ENCODE results near the gene STAB2.

The STAB2 gene, protein sequence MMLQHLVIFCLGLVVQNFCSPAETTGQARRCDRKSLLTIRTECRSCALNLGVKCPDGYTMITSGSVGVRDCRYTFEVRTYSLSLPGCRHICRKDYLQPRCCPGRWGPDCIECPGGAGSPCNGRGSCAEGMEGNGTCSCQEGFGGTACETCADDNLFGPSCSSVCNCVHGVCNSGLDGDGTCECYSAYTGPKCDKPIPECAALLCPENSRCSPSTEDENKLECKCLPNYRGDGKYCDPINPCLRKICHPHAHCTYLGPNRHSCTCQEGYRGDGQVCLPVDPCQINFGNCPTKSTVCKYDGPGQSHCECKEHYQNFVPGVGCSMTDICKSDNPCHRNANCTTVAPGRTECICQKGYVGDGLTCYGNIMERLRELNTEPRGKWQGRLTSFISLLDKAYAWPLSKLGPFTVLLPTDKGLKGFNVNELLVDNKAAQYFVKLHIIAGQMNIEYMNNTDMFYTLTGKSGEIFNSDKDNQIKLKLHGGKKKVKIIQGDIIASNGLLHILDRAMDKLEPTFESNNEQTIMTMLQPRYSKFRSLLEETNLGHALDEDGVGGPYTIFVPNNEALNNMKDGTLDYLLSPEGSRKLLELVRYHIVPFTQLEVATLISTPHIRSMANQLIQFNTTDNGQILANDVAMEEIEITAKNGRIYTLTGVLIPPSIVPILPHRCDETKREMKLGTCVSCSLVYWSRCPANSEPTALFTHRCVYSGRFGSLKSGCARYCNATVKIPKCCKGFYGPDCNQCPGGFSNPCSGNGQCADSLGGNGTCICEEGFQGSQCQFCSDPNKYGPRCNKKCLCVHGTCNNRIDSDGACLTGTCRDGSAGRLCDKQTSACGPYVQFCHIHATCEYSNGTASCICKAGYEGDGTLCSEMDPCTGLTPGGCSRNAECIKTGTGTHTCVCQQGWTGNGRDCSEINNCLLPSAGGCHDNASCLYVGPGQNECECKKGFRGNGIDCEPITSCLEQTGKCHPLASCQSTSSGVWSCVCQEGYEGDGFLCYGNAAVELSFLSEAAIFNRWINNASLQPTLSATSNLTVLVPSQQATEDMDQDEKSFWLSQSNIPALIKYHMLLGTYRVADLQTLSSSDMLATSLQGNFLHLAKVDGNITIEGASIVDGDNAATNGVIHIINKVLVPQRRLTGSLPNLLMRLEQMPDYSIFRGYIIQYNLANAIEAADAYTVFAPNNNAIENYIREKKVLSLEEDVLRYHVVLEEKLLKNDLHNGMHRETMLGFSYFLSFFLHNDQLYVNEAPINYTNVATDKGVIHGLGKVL (N-terminal part only)

GRCh38 chr12:103586791-103587370 is at the start of gene STAB2:
Gene STAB2 (plus strand): TSS chr12:103587273. CDS start chr12:103587477, 204 bp downstream.
- H3K36me3 ChIP-seq (ENCODE audit: control insufficient read depth, insufficient read depth, low read length) = no peaks in the 10 kb centered on the region
- no peaks in the 10 kb centered on the region for H3K27me3 ChIP-seq (ENCODE audit: control insufficient read depth, insufficient read depth, low read length)
- H3K9ac ChIP-seq (ENCODE audit: low read depth, low read length) = no peak within 1 kb of the TSS
- no peaks in the 10 kb centered on the region for H3K9me3 ChIP-seq (ENCODE audit: control insufficient read depth, insufficient read depth, low read length)
- no peaks in the 10 kb centered on the region for H3K4me1 ChIP-seq (ENCODE audit: control insufficient read depth, insufficient read depth, low read length)
- H3K4me3 ChIP-seq (ENCODE audit: low read depth, low read length) = no peak within 1 kb of the TSS
- no peak within 1 kb of the TSS for H3K27ac ChIP-seq (ENCODE audit: low read depth, low read length)

GRCh38 chr12:103538397-103538796 is 48.7 kb upstream of the STAB2 start:
- H3K36me3 ChIP-seq (ENCODE audit: control insufficient read depth, insufficient read depth, low read length) = no peaks in the 10 kb centered on the region
- H3K4me3 ChIP-seq (ENCODE audit: low read depth, low read length) = no peak overlapping the region
- no peak overlapping the region for H3K9ac ChIP-seq (ENCODE audit: low read depth, low read length)
- H3K9me3 ChIP-seq (ENCODE audit: control insufficient read depth, insufficient read depth, low read length) = no peaks in the 10 kb centered on the region
- no peaks in the 10 kb centered on the region for H3K27me3 ChIP-seq (ENCODE audit: control insufficient read depth, insufficient read depth, low read length)
- no peak overlapping the region for H3K27ac ChIP-seq (ENCODE audit: low read depth, low read length)
- H3K4me1 ChIP-seq (ENCODE audit: control insufficient read depth, insufficient read depth, low read length) = no peaks in the 10 kb centered on the region

GRCh38 chr12:103540319-103540718 is 46.8 kb upstream of the STAB2 start:
- H3K4me3 ChIP-seq (ENCODE audit: low read depth, low read length) = no peak overlapping the region
- H3K27me3 ChIP-seq (ENCODE audit: control insufficient read depth, insufficient read depth, low read length) = no peaks in the 10 kb centered on the region
- no peaks in the 10 kb centered on the region for H3K36me3 ChIP-seq (ENCODE audit: control insufficient read depth, insufficient read depth, low read length)
- H3K4me1 ChIP-seq (ENCODE audit: control insufficient read depth, insufficient read depth, low read length) = no peaks in the 10 kb centered on the region
- H3K9ac ChIP-seq (ENCODE audit: low read depth, low read length) = no peak overlapping the region
- H3K27ac ChIP-seq (ENCODE audit: low read depth, low read length) = no peak overlapping the region
- H3K9me3 ChIP-seq (ENCODE audit: control insufficient read depth, insufficient read depth, low read length) = no peaks in the 10 kb centered on the region; the same call in 1 of the 2 replicates

- H3K9ac ChIP-seq (ENCODE audit: low read depth, low read length) = no peak overlapping the region
- H3K4me1 ChIP-seq (ENCODE audit: control insufficient read depth, insufficient read depth, low read length) = no peaks in the 10 kb centered on the region
- H3K27me3 ChIP-seq (ENCODE audit: control insufficient read depth, insufficient read depth, low read length) = no peaks in the 10 kb centered on the region
- H3K36me3 ChIP-seq (ENCODE audit: control insufficient read depth, insufficient read depth, low read length) = no peaks in the 10 kb centered on the region
- no peak overlapping the region for H3K4me3 ChIP-seq (ENCODE audit: low read depth, low read length)
- H3K27ac ChIP-seq (ENCODE audit: low read depth, low read length) = no peak overlapping the region
- H3K9me3 ChIP-seq (ENCODE audit: control insufficient read depth, insufficient read depth, low read length) = no peaks in the 10 kb centered on the region; the same call in 1 of the 2 replicates
These were observed 45.0 kb upstream of the STAB2 start for GRCh38 chr12:103542078-103542477.

GRCh38 chr12:103546959-103547358 is 40.1 kb upstream of the STAB2 start:
- no peak overlapping the region for H3K9ac ChIP-seq (ENCODE audit: low read depth, low read length)

GRCh38 chr12:103547376-103547775 is 39.7 kb upstream of the STAB2 start:
- Histone ChIP-seq H3K27me3 (ENCODE audit: control insufficient read depth, insufficient read depth, low read length) (no peaks in the 10 kb centered on the region), H3K9ac (ENCODE audit: low read depth, low read length) (no peak overlapping the region), H3K27ac (ENCODE audit: low read depth, low read length) (no peak overlapping the region), H3K4me1 (ENCODE audit: control insufficient read depth, insufficient read depth, low read length) (no peaks in the 10 kb centered on the region), H3K4me3 (ENCODE audit: low read depth, low read length) (no peak overlapping the region), H3K9me3 (ENCODE audit: control insufficient read depth, insufficient read depth, low read length) (no peaks in the 10 kb centered on the region; the same call in 1 of the 2 replicates), H3K36me3 (ENCODE audit: control insufficient read depth, insufficient read depth, low read length) (no peaks in the 10 kb centered on the region)

More at GRCh38 chr12:103546959-103547358, 40.1 kb upstream of the STAB2 start:
- H3K4me1 ChIP-seq (ENCODE audit: control insufficient read depth, insufficient read depth, low read length) = no peaks in the 10 kb centered on the region
- H3K27me3 ChIP-seq (ENCODE audit: control insufficient read depth, insufficient read depth, low read length) = no peaks in the 10 kb centered on the region
- H3K27ac ChIP-seq (ENCODE audit: low read depth, low read length) = no peak overlapping the region
- no peak overlapping the region for H3K4me3 ChIP-seq (ENCODE audit: low read depth, low read length)
- H3K9me3 ChIP-seq (ENCODE audit: control insufficient read depth, insufficient read depth, low read length) = no peaks in the 10 kb centered on the region; the same call in 1 of the 2 replicates
- H3K36me3 ChIP-seq (ENCODE audit: control insufficient read depth, insufficient read depth, low read length) = no peaks in the 10 kb centered on the region

- Histone ChIP-seq H3K4me3 (ENCODE audit: low read depth, low read length) (no peak overlapping the region), H3K4me1 (ENCODE audit: control insufficient read depth, insufficient read depth, low read length) (no peaks in the 10 kb centered on the region), H3K9ac (ENCODE audit: low read depth, low read length) (no peak overlapping the region), H3K9me3 (ENCODE audit: control insufficient read depth, insufficient read depth, low read length) (no peaks in the 10 kb centered on the region; the same call in 1 of the 2 replicates), H3K27me3 (ENCODE audit: control insufficient read depth, insufficient read depth, low read length) (no peaks in the 10 kb centered on the region), H3K36me3 (ENCODE audit: control insufficient read depth, insufficient read depth, low read length) (no peaks in the 10 kb centered on the region), H3K27ac (ENCODE audit: low read depth, low read length) (no peak overlapping the region)
These were observed 39.1 kb upstream of the STAB2 start for GRCh38 chr12:103547929-103548328.

DNA sequence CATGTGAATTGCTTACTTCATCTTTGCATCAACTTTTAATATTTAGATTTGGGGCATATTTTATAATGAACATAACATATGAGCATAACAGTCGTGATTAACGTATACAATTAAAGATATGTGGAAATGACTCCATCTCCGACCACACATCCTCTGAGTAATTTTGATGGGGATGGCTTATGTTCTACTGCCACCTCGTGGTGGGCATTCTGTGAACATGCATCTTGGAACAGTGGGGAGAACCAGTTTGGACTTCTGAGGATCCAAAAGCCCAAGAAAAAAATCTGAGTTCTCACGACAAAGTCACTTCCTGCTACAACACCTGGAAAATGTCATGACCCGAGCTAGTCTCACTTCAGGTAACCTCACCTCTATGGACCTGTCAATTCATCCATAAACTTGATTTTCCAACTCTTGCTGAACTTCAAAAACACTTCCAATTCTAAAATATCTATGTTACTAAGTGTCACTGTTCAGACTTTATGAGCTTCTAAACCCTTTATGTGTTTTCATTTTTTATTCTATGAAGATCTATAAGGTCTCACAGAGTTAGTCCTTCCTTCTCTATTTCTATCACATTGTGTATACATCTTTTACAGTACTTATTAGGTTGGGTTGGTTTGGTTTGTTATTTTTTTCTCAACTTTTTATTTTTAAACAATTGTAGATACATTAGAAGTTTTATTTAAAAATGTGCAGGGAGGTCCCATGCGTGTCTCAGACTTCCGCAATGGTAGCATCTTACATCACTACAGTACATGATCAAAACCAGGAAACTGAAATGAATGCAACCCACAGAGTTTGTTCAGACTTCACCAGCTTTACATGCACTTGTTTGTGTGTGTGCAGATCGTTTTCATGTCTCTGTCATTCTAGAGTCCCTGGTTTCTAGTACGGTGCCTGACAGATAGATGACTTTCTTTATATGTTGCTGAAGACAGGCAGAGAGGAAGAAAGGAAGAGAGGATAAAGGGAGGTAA is 38.2 kb upstream of the STAB2 start:
- no peak overlapping the region for H3K4me3 ChIP-seq (ENCODE audit: low read depth, low read length)
- H3K27me3 ChIP-seq (ENCODE audit: control insufficient read depth, insufficient read depth, low read length) = no peaks in the 10 kb centered on the region
- H3K36me3 ChIP-seq (ENCODE audit: control insufficient read depth, insufficient read depth, low read length) = no peaks in the 10 kb centered on the region
- no peak overlapping the region for H3K9ac ChIP-seq (ENCODE audit: low read depth, low read length)
- H3K9me3 ChIP-seq (ENCODE audit: control insufficient read depth, insufficient read depth, low read length) = no peaks in the 10 kb centered on the region; the same call in 1 of the 2 replicates
- no peaks in the 10 kb centered on the region for H3K4me1 ChIP-seq (ENCODE audit: control insufficient read depth, insufficient read depth, low read length)
- H3K27ac ChIP-seq (ENCODE audit: low read depth, low read length) = no peak overlapping the region

- no peak overlapping the region for H3K9ac ChIP-seq (ENCODE audit: low read depth, low read length)
- no peak overlapping the region for H3K27ac ChIP-seq (ENCODE audit: low read depth, low read length)
- no peak overlapping the region for H3K4me3 ChIP-seq (ENCODE audit: low read depth, low read length)
- H3K27me3 ChIP-seq (ENCODE audit: control insufficient read depth, insufficient read depth, low read length) = no peaks in the 10 kb centered on the region
- no peaks in the 10 kb centered on the region for H3K4me1 ChIP-seq (ENCODE audit: control insufficient read depth, insufficient read depth, low read length)
- no peaks in the 10 kb centered on the region; the same call in 1 of the 2 replicates for H3K9me3 ChIP-seq (ENCODE audit: control insufficient read depth, insufficient read depth, low read length)
- no peaks in the 10 kb centered on the region for H3K36me3 ChIP-seq (ENCODE audit: control insufficient read depth, insufficient read depth, low read length)
These were observed 30.0 kb upstream of the STAB2 start for GRCh38 chr12:103556890-103557627.

Measured in HUES48 (cell line).